ENCODE results near the gene RAB11FIP4.

The RAB11FIP4 gene

GRCh38 chr17:31529841-31530251 lies 138.4 kb downstream of the RAB11FIP4 start:
- DNase-seq: no peak

GRCh38 chr17:31530391-31530985 lies 139.0 kb downstream of the RAB11FIP4 start:
- DNase-seq: no peak

- DNase-seq: no peak
Observed at GRCh38 chr17:31531336-31531980, 140.0 kb downstream of the RAB11FIP4 start.

- DNase-seq: no peak
Observed at GRCh38 chr17:31532081-31532480, 140.6 kb downstream of the RAB11FIP4 start.

- DNase-seq: no peak
Observed at GRCh38 chr17:31532526-31532925, 141.1 kb downstream of the RAB11FIP4 start.

GRCh38 chr17:31533546-31534155 lies 142.2 kb downstream of the RAB11FIP4 start:
- DNase-seq: peak; percentile 29

GRCh38 chr17:31534223-31534888 lies 142.9 kb downstream of the RAB11FIP4 start:
- DNase-seq: no peak

GRCh38 chr17:31535581-31535981 lies 144.1 kb downstream of the RAB11FIP4 start:
- peak; percentile 15 for DNase-seq

- DNase-seq: no peak
Observed at GRCh38 chr17:31536451-31536850, 145.0 kb downstream of the RAB11FIP4 start.

- no peak for DNase-seq
Observed at GRCh38 chr17:31537565-31538011, 146.1 kb downstream of the RAB11FIP4 start.

- no peak for DNase-seq
Observed at GRCh38 chr17:31538080-31538762, 146.7 kb downstream of the RAB11FIP4 start.

GRCh38 chr17:31540602-31541307 lies 149.3 kb downstream of the RAB11FIP4 start:
- DNase-seq: no peak

- no peak for DNase-seq
Observed at GRCh38 chr17:31541559-31541958, 150.1 kb downstream of the RAB11FIP4 start.

- no peak for DNase-seq
Observed at GRCh38 chr17:31544186-31544585, 152.7 kb downstream of the RAB11FIP4 start.

GRCh38 chr17:31546650-31547049 lies 155.2 kb downstream of the RAB11FIP4 start:
- DNase-seq: no peak

GRCh38 chr17:31548709-31549108 lies 157.2 kb downstream of the RAB11FIP4 start:
- no peak for DNase-seq

GRCh38 chr17:31549121-31549524 lies 157.6 kb downstream of the RAB11FIP4 start:
- DNase-seq: no peak

GRCh38 chr17:31549525-31550388 lies 158.3 kb downstream of the RAB11FIP4 start:
- peak; percentile 92 for DNase-seq

GRCh38 chr17:31550389-31551056 lies 159.0 kb downstream of the RAB11FIP4 start:
- DNase-seq: no peak

GRCh38 chr17:31552568-31552967 lies 161.1 kb downstream of the RAB11FIP4 start:
- DNase-seq: no peak

- no peak for DNase-seq
Observed at GRCh38 chr17:31553506-31553905, 162.0 kb downstream of the RAB11FIP4 start.
